HUDEP-2 (cell line): ENCODE data around the gene ASCL1.
A peak's percentile ranks its signal among the peaks of the same experiment; 100 is the strongest.

Experiments
- DNase-seq, 76 experiments: peaks; one replicate each; lab custom pipeline; 2025; ENCODE audit not compliant: unreplicated experiment in 76 of 76; lab: John Stamatoyannopoulos, UW

The ASCL1 gene

GRCh38 chr12:102950950-102951619 is 6.4 kb upstream of the ASCL1 start:
- no peak for DNase-seq

- no peak for DNase-seq
These were observed 5.6 kb upstream of the ASCL1 start for GRCh38 chr12:102951841-102952240.

GRCh38 chr12:102953221-102953620 is 4.3 kb upstream of the ASCL1 start:
- DNase-seq: no peak

GRCh38 chr12:102954134-102954533 is 3.3 kb upstream of the ASCL1 start:
- DNase-seq: no peak

- no peak for DNase-seq
These were observed 1.3 kb upstream of the ASCL1 start for GRCh38 chr12:102955926-102956737.

- DNase-seq: no peak
These were observed 641 bp upstream of the ASCL1 start for GRCh38 chr12:102956738-102957327.

- DNase-seq: peak in 1 of 76 experiments; percentile 5
These were observed 777 bp downstream of the ASCL1 start for GRCh38 chr12:102958073-102958829.

- DNase-seq: no peak
These were observed 1.3 kb downstream of the ASCL1 start for GRCh38 chr12:102958830-102959176.

GRCh38 chr12:102959391-102959790 is 1.9 kb downstream of the ASCL1 start:
- no peak for DNase-seq

- no peak for DNase-seq
These were observed 3.4 kb downstream of the ASCL1 start for GRCh38 chr12:102960766-102961465.

- DNase-seq: no peak
These were observed 4.0 kb downstream of the ASCL1 start for GRCh38 chr12:102961466-102961855.

- DNase-seq: no peak
These were observed 5.1 kb downstream of the ASCL1 start for GRCh38 chr12:102962532-102962931.

- no peak for DNase-seq
These were observed 5.5 kb downstream of the ASCL1 start for GRCh38 chr12:102962986-102963385.

GRCh38 chr12:102963796-102964195 is 6.3 kb downstream of the ASCL1 start:
- DNase-seq: no peak

GRCh38 chr12:102964872-102965271 is 7.4 kb downstream of the ASCL1 start:
- no peak for DNase-seq

- no peak for DNase-seq
These were observed 8.0 kb downstream of the ASCL1 start for GRCh38 chr12:102965281-102966155.

- DNase-seq: no peak
These were observed 8.9 kb downstream of the ASCL1 start for GRCh38 chr12:102966200-102966863.

- DNase-seq: no peak
These were observed 13.3 kb downstream of the ASCL1 start for GRCh38 chr12:102970780-102971179.

GRCh38 chr12:102971227-102971626 is 13.8 kb downstream of the ASCL1 start:
- DNase-seq: no peak
